Thyroid gland (tissue), 4 donors: ENCODE measurements around the gene MN1. TPM values are rescaled to one million over a fixed set of nuclear protein-coding genes. Genes with fewer than 3 reads are reported as not detected.

ENCODE experiments used
- DNase-seq, 2 donors: peaks; one replicate each; pipeline ENCODE4 v3.0.0-alpha.2; 2019
- H3K27ac ChIP-seq, 3 donors: fragments of 200-600 bp; sonication (generic); 1 replicate in 2 of 3; 2 replicates in 1 of 3; pipeline ENCODE4 v1.5.1; 2016 to 2019; ENCODE audit warnings: mild to moderate bottlenecking in 1 of 3, moderate library complexity in 1 of 3
- H3K27me3 ChIP-seq: fragments of 200-600 bp; sonication (generic); one replicate; pipeline ENCODE4 v1.5.1; 2019
- H3K36me3 ChIP-seq, 2 donors: fragments of 200-600 bp; sonication (generic); one replicate each; pipeline ENCODE4 v1.5.1; 2016 to 2019
- H3K4me1 ChIP-seq, 2 donors: fragments of 200-600 bp; sonication (generic); one replicate each; pipeline ENCODE4 v1.5.1; 2017 to 2019
- H3K4me3 ChIP-seq, 3 donors: fragments of 200-600 bp; sonication (generic); replicated peaks in 1 of 3; 1 replicate in 2 of 3; 2 replicates in 1 of 3; pipeline ENCODE4 v1.5.1; 2016; ENCODE audit warnings: mild to moderate bottlenecking in 1 of 3
- H3K9me3 ChIP-seq: fragments of 200-600 bp; sonication (generic); one replicate; pipeline ENCODE4 v1.5.1; 2017
- POLR2A ChIP-seq, 2 donors: fragments of 450-650 bp; IDR thresholded peaks; one replicate each; pipeline ENCODE4 v1.6.1; 2017; ENCODE audit warnings: antibody characterized with exemption in 2 of 2, mild to moderate bottlenecking in 2 of 2, moderate library complexity in 1 of 2
- WGBS, 2 donors: methylation state at CpG; one replicate each; pipeline ENCODE4 v1.1.5; 2017; 5-methylcytosine and 5-hydroxymethylcytosine counted together
- intact Hi-C: fragments of 100-400 bp; cut with DNase I; formaldehyde crosslinking; loops from one replicate; pipeline ENCODE4 v1.15.1; 2023
- total RNA-seq, 4 donors: library from RNA; depleted of rRNA; stranded (reverse); fragments of >200 nt; gene quantifications; one replicate each; pipeline ENCODE4 v1.2.3, GENCODE V29; 2016
- TF ChIP-seq, protein P1 (sequence below), 6 experiments: fragments of 200-600 bp in 3 of 6; fragments of 450-650 bp in 3 of 6; sonication (generic) in 3 of 6; IDR thresholded peaks; one replicate each; pipeline ENCODE4 v1.5.1; 2016 to 2019; ENCODE audit warnings: antibody characterized with exemption in 6 of 6, mild to moderate bottlenecking in 2 of 6, inconsistent platforms in 1 of 6, moderate library complexity in 1 of 6

MN1 gene
- total RNA-seq, 4 donors from 2014 or later = 2.5 to 4.5 (median 2.9) TPM

- Histone ChIP-seq H3K9me3 (no peaks in the 10 kb centered on the region), H3K4me3 (no peak overlapping the region), H3K27ac (no peak overlapping the region), H3K27me3 (no peaks in the 10 kb centered on the region), H3K4me1 (no peaks in the 10 kb centered on the region), H3K36me3 (no peaks in the 10 kb centered on the region)
- 75 to 81% methylated on average over 19 of the region's 19 CpGs for WGBS, 2 donors
- no peak for DNase-seq
- intact Hi-C loops = no loop called here
- TF ChIP-seq POLR2A (IDR thresholded peaks at IDR 0.05) = no peak
These were observed 45.9 kb downstream of the MN1 start for GRCh38 chr22:27755521-27756211.

DNA sequence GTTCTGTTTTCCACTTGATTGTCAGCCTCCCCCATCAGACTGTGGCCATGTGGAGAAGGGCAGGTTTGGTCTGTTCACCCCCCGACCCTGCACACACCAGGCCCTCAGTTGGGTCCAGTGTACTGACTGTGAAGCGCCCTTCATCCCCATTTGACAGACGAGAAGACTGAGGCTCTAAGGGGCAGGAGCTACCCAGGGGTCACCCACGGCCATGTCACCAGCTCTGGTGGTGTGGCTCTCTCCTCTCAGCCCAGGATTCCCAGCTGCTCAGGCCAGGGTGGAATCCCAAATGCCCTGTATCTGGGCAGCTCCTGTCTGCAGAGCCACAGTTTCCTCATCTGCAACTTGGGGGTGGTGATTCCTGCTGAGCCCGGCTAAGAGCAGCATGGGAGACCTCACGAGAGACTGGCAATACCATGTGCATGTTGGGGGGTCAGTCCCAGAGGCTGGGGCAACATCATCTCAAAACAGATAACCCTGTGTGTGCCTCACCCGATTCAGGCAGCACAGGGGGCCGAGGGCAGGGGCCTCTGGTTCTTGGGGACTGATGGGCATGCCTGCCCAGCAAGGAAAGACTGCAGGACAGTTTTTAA, 46.6 kb downstream of the MN1 start:
- WGBS, 2 donors = 85 to 96% methylated on average over 5 to 7 of the region's 8 CpGs
- peaks cover 0 to under 1% of the 10 kb centered on the region in 2 donors for H3K4me1 ChIP-seq
- no peaks in the 10 kb centered on the region for H3K36me3 ChIP-seq
- no peak overlapping the region for H3K27ac ChIP-seq
- no peak overlapping the region for H3K4me3 ChIP-seq
- intact Hi-C loops = no loop called here
- H3K27me3 ChIP-seq = no peaks in the 10 kb centered on the region
- DNase-seq = no peak
- no peaks in the 10 kb centered on the region for H3K9me3 ChIP-seq
- TF ChIP-seq POLR2A (IDR thresholded peaks at IDR 0.05) = no peak
- TF ChIP-seq, protein P1, sequence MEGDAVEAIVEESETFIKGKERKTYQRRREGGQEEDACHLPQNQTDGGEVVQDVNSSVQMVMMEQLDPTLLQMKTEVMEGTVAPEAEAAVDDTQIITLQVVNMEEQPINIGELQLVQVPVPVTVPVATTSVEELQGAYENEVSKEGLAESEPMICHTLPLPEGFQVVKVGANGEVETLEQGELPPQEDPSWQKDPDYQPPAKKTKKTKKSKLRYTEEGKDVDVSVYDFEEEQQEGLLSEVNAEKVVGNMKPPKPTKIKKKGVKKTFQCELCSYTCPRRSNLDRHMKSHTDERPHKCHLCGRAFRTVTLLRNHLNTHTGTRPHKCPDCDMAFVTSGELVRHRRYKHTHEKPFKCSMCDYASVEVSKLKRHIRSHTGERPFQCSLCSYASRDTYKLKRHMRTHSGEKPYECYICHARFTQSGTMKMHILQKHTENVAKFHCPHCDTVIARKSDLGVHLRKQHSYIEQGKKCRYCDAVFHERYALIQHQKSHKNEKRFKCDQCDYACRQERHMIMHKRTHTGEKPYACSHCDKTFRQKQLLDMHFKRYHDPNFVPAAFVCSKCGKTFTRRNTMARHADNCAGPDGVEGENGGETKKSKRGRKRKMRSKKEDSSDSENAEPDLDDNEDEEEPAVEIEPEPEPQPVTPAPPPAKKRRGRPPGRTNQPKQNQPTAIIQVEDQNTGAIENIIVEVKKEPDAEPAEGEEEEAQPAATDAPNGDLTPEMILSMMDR (IDR thresholded peaks at IDR 0.05) = no peak

- intact Hi-C loops = no loop called here
- no peaks in the 10 kb centered on the region for H3K9me3 ChIP-seq
- no peaks in the 10 kb centered on the region for H3K36me3 ChIP-seq
- TF ChIP-seq, protein P1 (IDR thresholded peaks at IDR 0.05) = no peak
- no peak for TF ChIP-seq POLR2A (IDR thresholded peaks at IDR 0.05)
- no peak overlapping the region for H3K4me3 ChIP-seq
- DNase-seq = no peak
- no peak overlapping the region for H3K27ac ChIP-seq
- no peaks in the 10 kb centered on the region for H3K27me3 ChIP-seq
- 68 to 81% methylated on average over 15 to 16 of the region's 19 CpGs for WGBS, 2 donors
- peaks cover 0 to 5% of the 10 kb centered on the region in 2 donors for H3K4me1 ChIP-seq
These were observed 47.2 kb downstream of the MN1 start for GRCh38 chr22:27754247-27754887.

DNA sequence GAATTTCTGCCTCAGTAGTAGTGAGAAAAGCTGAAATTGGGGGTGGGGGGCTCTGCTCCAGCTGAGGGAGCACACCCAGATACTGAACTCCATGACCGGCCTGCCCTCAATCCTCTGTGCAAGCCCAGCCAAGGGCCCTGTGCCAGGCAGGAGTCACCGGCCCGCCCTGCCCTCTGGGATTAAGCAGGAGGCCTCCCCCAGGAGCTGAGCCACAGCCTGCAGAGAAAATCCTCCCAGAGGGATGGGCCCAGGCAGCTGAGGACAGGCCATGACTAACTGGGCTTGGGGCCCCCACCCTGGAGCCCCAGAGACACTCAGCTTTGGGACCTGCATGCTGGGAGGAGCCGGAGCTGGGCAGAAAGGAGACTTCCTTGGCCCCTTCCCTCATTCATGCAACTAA, 48.8 kb downstream of the MN1 start:
- intact Hi-C loops = no loop called here
- H3K4me3 ChIP-seq = no peak overlapping the region
- H3K36me3 ChIP-seq = no peaks in the 10 kb centered on the region
- no peaks in the 10 kb centered on the region for H3K9me3 ChIP-seq
- no peak overlapping the region for H3K27ac ChIP-seq
- H3K27me3 ChIP-seq = no peaks in the 10 kb centered on the region
- TF ChIP-seq POLR2A (IDR thresholded peaks at IDR 0.05) = no peak
- TF ChIP-seq, protein P1 (IDR thresholded peaks at IDR 0.05) = no peak
- DNase-seq = no peak
- H3K4me1 ChIP-seq = peaks cover 0 to 5% of the 10 kb centered on the region in 2 donors
- 79 to 87% methylated on average over 2 to 3 of the region's 4 CpGs for WGBS, 2 donors

DNA sequence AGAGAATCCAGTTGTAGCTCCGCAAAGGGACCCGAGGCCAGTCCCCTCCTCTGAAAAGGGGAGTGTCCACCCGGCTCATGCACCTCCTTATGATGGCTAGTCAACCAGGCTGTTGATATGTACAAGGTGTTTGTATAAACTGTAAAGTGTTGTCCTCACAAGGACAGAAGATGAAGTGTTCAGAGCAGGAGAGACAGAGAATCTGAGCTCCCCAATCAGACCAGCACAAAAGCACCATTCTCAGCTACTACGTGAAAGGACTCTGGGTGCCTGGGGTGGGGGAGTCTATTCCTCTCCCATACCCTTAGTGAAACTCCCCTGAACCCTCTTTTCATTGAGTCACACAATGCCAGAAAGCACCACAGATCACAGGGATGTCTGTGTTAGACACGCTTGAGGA, 49.4 kb downstream of the MN1 start:
- no peak overlapping the region for H3K27ac ChIP-seq
- WGBS, 2 donors = 86 to 90% methylated on average over 4 to 5 of the region's 5 CpGs
- H3K4me1 ChIP-seq = peaks cover 0 to 5% of the 10 kb centered on the region in 2 donors

More for the DNA sequence above, 49.4 kb downstream of the MN1 start:
- TF ChIP-seq, protein P1 (IDR thresholded peaks at IDR 0.05) = no peak
- TF ChIP-seq POLR2A (IDR thresholded peaks at IDR 0.05) = no peak
- Histone ChIP-seq H3K36me3 (no peaks in the 10 kb centered on the region), H3K9me3 (no peaks in the 10 kb centered on the region), H3K4me3 (no peak overlapping the region), H3K27me3 (no peaks in the 10 kb centered on the region)
- intact Hi-C loops = no loop called here
- no peak for DNase-seq
